ENCODE results near the gene PHACTR3.

Gene PHACTR3

GRCh38 chr20:59623583-59623982 is 19.2 kb downstream of the PHACTR3 start:
- DNase-seq = no peak

- no peak for DNase-seq
Observed at GRCh38 chr20:59624401-59624800, 20.1 kb downstream of the PHACTR3 start.

GRCh38 chr20:59625214-59625922 is 21.0 kb downstream of the PHACTR3 start:
- DNase-seq = no peak

GRCh38 chr20:59627298-59627697 is 23.0 kb downstream of the PHACTR3 start:
- no peak for DNase-seq

DNA sequence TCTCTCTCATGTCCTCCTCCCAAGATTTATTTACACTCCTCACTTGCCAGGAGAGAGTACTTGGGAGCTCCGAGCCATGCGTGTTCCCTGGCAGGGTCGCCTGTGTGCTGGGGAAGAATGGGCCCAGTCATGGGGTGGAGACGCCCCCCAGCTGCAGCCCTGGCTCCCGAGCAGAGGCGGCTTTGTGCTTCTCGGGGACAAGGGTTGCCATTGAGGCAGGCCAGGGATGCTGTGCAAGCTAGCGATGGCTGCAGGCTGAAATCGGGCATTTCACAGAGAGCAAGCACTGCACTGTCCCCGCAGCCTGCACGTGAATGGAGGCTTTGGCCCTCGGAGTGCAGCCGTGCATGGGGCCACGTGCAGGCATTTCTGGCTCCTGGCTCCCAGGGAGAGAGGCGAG is 23.8 kb downstream of the PHACTR3 start:
- DNase-seq = no peak

- no peak for DNase-seq
Observed at GRCh38 chr20:59629141-59630045, 25.1 kb downstream of the PHACTR3 start.

GRCh38 chr20:59630526-59630925 is 26.2 kb downstream of the PHACTR3 start:
- DNase-seq = no peak

DNA sequence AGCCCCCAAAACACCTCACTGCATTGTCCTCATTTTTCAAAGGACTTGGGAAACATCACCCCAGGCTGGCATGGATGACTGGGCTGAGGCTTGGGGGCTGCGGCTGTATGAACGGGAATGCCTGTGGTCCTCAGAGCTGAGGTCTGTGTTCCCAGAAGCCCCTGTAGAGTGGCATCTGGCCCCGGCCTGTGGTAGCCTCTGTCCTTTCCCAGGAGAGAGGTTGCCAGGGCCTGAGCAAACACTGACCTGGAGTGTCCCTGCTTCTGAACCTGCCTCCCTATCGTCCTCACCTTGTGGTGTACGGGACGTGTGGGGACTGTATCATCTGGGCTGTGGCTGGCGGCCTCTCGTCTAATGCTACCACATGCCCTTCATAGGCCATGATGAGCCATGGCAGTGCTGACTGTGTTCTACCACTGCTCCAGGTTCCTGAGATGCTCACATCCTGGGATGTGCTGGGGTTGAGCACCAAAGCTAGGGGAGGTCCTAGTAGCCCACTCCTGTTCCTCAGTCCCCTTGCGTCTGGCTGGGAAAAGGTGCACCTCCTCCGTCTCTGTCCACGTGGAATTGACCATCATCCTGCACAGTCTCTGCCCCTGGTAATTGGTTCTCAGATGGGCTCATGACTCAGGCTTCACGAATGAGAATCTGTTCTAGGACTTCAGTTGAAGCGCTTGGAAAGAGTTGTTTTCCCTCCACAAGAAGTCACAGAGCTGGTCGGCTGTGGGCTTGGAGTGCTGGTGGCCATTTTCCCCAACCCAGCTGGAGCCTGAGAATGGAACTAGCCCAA is 27.6 kb downstream of the PHACTR3 start:
- no peak for DNase-seq

GRCh38 chr20:59632541-59633113 is 28.3 kb downstream of the PHACTR3 start:
- DNase-seq = no peak

DNA sequence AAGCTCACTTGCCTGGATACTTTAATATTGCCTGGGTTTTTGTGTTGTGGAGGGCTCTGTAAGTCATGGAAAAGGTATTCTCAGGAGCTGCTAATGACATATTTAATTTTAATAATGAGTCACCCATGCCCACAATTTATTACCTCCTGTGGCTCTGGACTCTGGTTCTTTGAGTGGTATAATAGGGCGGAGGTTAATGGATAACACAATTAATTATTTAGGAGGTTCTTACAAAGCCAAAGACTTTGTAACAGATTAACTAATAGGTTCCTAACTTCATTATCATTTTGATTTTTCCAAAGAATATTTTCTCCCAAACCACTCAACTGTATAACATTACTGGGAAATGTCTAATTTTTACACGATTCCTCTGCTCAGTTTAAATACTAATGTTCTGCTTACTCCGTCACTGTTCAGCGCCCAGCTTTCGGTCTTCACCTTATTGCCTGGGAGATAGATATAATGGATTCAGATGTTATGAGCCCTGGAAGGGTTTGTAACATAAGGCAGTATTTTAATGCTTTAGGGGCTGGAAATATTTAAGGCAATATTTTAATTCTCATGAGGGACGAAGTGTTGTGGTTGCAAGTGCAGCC is 29.4 kb downstream of the PHACTR3 start:
- no peak for DNase-seq

- DNase-seq = no peak
Observed at GRCh38 chr20:59634435-59635005, 30.2 kb downstream of the PHACTR3 start.

GRCh38 chr20:59636766-59637370 is 32.5 kb downstream of the PHACTR3 start:
- no peak for DNase-seq

DNA sequence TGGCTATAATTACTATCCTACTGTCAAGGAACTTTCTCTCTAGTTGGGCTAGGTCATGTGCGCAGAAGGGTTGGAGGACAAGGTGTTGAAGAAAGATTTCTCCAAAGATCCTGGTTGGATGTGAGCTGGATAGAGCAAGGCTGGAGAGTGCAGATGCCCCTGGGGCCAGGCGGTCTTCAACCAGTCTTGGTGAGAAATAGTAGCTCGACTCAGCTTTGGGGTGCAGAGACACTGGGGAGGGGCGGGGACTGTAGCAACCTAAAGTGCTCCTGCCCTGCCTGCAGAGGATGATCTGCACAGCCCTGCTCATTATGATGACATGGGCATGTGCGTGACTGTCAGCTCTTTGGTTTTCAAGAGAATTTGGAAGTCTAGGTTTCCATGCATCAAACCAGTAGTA is 35.9 kb downstream of the PHACTR3 start:
- DNase-seq = no peak

GRCh38 chr20:59643615-59644061 is 39.3 kb downstream of the PHACTR3 start:
- DNase-seq = no peak

DNA sequence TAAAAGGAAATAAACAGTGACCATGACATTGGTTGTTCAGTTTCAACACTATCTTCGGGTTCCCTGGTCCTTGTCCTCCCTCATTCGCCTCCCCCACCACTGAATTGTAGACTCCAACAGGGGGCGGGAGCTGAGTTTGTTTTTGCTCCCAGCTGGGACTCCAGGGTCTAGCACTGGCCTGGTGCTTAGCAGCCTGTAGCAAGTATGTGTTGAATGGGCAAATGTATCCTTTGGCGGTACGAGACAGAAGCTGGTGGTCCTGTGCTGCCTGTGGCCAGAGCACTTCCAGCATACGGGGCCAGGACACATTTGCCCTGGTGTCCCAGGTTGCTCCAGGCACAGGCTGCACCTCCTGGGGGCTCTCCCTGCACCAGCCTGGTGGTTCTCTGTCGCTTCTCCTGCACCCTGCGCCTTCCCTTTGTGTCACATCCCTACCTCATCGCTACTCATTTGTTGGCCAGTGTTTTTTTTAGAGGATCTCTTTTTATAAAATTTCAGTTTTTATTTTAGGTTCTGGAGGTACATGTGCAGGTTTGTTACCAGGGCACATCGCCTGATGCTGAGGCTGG is 40.1 kb downstream of the PHACTR3 start:
- no peak for DNase-seq

- DNase-seq = no peak
Observed at GRCh38 chr20:59645271-59645670, 40.9 kb downstream of the PHACTR3 start.

GRCh38 chr20:59645761-59646171 is 41.4 kb downstream of the PHACTR3 start:
- no peak for DNase-seq

DNA sequence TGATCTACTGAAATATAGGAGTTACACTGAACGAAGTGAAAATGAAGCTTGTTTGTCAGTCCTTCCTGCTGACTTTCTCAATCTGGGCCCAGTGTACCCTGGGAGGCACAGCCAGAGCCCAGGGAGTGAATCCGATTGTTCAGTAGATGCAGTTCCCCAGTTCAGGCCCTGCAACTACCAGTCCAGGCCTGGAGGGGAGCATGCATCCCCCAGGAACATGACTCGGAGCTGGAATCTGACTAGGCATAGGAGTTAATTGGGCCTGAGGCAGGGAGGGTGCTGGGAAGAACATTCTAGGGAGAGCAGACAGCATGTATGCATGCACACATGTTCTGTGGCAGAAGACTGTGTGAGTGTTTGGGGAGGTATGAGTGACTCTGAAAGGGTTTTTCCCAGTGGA is 42.1 kb downstream of the PHACTR3 start:
- DNase-seq = no peak

- DNase-seq = no peak
Observed at GRCh38 chr20:59647271-59647670, 42.9 kb downstream of the PHACTR3 start.

DNA sequence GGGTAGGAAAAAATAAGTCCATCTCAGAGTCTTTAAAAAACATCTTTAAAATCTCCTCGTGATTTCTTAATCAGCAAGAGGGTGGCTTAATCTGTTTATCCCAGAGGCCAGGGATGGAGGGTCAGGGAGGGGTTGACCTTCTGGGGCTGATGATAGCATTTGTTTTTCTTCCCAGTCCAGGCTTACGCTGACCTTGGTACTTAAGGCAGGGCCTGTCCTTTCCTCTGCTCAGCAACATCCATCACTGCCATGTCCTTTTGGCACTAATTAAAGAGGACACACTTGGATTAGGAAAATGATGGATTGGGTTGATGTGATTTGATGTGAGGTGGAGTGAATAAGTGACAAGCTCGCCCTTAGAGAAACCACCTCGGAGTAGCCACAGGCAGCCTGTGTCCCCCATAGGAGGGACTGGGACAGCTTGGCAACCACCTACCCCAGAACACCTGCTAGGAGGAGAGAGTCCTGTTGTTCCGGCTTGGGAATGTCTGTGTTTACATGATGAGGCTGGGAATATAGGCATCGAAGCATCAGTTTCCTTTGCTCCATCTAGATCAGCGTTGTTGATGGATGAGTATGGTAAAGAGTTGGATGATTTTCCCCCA is 44.2 kb downstream of the PHACTR3 start:
- no peak for DNase-seq

GRCh38 chr20:59650418-59650817 is 46.1 kb downstream of the PHACTR3 start:
- no peak for DNase-seq

Measured in NCI-H187 (cell line).